ENCODE results near the gene DRD3. TPM values are rescaled to one million over a fixed set of nuclear protein-coding genes. Genes with fewer than 3 reads are reported as not detected.

Gene DRD3
- total RNA-seq, 1 donor from 2014 or later = not detected

DNA sequence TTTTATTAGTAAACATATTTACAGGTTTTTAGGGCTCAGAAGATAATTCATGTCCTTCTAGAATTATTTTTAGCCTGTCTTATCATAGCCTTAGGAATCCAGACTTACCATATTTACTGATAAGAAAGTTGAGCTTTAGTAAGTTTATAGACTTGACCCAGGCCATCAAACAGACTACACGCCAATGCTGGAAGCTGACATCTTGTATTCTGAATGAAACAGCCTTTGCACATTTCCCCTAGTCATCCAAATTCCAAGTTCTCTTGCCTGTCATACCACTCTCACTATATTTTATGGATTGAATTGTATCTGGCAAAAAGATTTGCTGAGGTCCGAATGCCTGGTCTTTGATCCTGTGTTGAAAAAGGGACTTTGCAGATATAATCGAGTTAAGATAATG lies 58.6 kb downstream of the DRD3 start:
- no peak overlapping the region for H3K27ac Mint-ChIP-seq
- no peak overlapping the region for H3K4me3 Mint-ChIP-seq
- CTCF ChIA-PET = interaction anchor here (0.6 kb wide), 1 partner anchor 396 kb away, joined by 3 read pairs; no protein-coding TSS in a partner anchor
- TF ChIP-seq, protein P1, sequence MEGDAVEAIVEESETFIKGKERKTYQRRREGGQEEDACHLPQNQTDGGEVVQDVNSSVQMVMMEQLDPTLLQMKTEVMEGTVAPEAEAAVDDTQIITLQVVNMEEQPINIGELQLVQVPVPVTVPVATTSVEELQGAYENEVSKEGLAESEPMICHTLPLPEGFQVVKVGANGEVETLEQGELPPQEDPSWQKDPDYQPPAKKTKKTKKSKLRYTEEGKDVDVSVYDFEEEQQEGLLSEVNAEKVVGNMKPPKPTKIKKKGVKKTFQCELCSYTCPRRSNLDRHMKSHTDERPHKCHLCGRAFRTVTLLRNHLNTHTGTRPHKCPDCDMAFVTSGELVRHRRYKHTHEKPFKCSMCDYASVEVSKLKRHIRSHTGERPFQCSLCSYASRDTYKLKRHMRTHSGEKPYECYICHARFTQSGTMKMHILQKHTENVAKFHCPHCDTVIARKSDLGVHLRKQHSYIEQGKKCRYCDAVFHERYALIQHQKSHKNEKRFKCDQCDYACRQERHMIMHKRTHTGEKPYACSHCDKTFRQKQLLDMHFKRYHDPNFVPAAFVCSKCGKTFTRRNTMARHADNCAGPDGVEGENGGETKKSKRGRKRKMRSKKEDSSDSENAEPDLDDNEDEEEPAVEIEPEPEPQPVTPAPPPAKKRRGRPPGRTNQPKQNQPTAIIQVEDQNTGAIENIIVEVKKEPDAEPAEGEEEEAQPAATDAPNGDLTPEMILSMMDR (IDR thresholded peaks at IDR 0.05) = no peak
- no peaks in the 10 kb centered on the region for H3K4me1 Mint-ChIP-seq
- H3K27me3 Mint-ChIP-seq = no peaks in the 10 kb centered on the region
- DNase-seq (no peak), ATAC-seq (ENCODE audit: low read depth) (no peak)
- POLR2A ChIA-PET = no interaction called here
- H3K36me3 Mint-ChIP-seq (ENCODE audit: low read depth) = no peaks in the 10 kb centered on the region
- intact Hi-C loops (cut with micrococcal nuclease) = no loop called here
- no peaks in the 10 kb centered on the region for H3K9me3 Mint-ChIP-seq

DNA sequence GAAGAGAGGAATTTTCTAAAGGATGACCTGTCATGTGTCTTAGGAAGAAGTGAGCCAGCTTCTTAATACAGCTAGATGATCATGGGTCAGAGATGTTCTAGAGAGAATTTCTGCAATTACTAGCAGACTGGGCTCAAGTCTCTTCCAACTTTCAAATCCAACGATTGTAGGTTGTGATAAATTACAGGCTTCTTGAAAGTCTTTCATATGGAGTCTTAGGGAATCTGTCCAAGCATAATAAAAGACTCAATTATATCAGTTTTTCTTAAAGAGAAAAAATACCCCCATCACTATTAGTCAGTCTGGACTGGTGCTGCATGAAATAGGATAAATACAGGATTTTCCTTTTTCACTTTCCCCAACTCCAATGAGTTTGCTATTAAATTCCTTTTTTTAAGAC lies 59.1 kb downstream of the DRD3 start:
- Mint-ChIP-seq H3K36me3 (ENCODE audit: low read depth) (no peaks in the 10 kb centered on the region), H3K4me1 (no peaks in the 10 kb centered on the region), H3K27me3 (no peaks in the 10 kb centered on the region), H3K4me3 (no peak overlapping the region), H3K9me3 (no peaks in the 10 kb centered on the region), H3K27ac (no peak overlapping the region)
- ATAC-seq (ENCODE audit: low read depth) = no peak
- TF ChIP-seq, protein P1 (IDR thresholded peaks at IDR 0.05) = no peak
- CTCF ChIA-PET = interaction anchor here (0.6 kb wide), 1 partner anchor 396 kb away, joined by 3 read pairs; no protein-coding TSS in a partner anchor
- intact Hi-C loops (cut with micrococcal nuclease) = no loop called here
- no peak for DNase-seq
- POLR2A ChIA-PET = no interaction called here

- TF ChIP-seq, protein P1 (IDR thresholded peaks at IDR 0.05) = no peak
- intact Hi-C loops (cut with micrococcal nuclease) = no loop called here
- ChIA-PET CTCF (no interaction called here), POLR2A (no interaction called here)
- ATAC-seq (ENCODE audit: low read depth) (no peak), DNase-seq (no peak)
- Mint-ChIP-seq H3K27me3 (no peaks in the 10 kb centered on the region), H3K9me3 (no peaks in the 10 kb centered on the region), H3K36me3 (ENCODE audit: low read depth) (no peaks in the 10 kb centered on the region), H3K27ac (no peak overlapping the region), H3K4me1 (no peaks in the 10 kb centered on the region), H3K4me3 (no peak overlapping the region)
Measured at GRCh38 chr3:114115143-114115542, 63.7 kb downstream of the DRD3 start.

GRCh38 chr3:114114719-114115118 lies 64.1 kb downstream of the DRD3 start:
- POLR2A ChIA-PET = no interaction called here

GRCh38 chr3:114112696-114113095 lies 66.2 kb downstream of the DRD3 start:
- Mint-ChIP-seq H3K27ac (no peak overlapping the region), H3K4me3 (no peak overlapping the region), H3K36me3 (ENCODE audit: low read depth) (no peaks in the 10 kb centered on the region), H3K9me3 (no peaks in the 10 kb centered on the region), H3K4me1 (no peaks in the 10 kb centered on the region), H3K27me3 (peaks cover 4% of the 10 kb centered on the region)
- ATAC-seq (ENCODE audit: low read depth) (no peak), DNase-seq (no peak)
- CTCF ChIA-PET = no interaction called here
- intact Hi-C loops (cut with micrococcal nuclease) = no loop called here
- TF ChIP-seq, protein P1 (IDR thresholded peaks at IDR 0.05) = no peak
- POLR2A ChIA-PET = no interaction called here

More at GRCh38 chr3:114114719-114115118, 64.1 kb downstream of the DRD3 start:
- intact Hi-C loops (cut with micrococcal nuclease) = no loop called here
- no peaks in the 10 kb centered on the region for H3K9me3 Mint-ChIP-seq
- H3K27ac Mint-ChIP-seq = no peak overlapping the region
- H3K27me3 Mint-ChIP-seq = no peaks in the 10 kb centered on the region
- DNase-seq (no peak), ATAC-seq (ENCODE audit: low read depth) (no peak)
- H3K4me1 Mint-ChIP-seq = no peaks in the 10 kb centered on the region
- TF ChIP-seq, protein P1 (IDR thresholded peaks at IDR 0.05) = no peak
- no peaks in the 10 kb centered on the region for H3K36me3 Mint-ChIP-seq (ENCODE audit: low read depth)
- H3K4me3 Mint-ChIP-seq = no peak overlapping the region
- CTCF ChIA-PET = no interaction called here
